ENCODE measurements around the gene CRTC1. TPM values are rescaled to one million over a fixed set of nuclear protein-coding genes. Genes with fewer than 3 reads are reported as not detected.

Gene CRTC1
- total and polyA plus RNA-seq, 9 of the 15 experiments (the other 6 are each of a cell fraction or from before 2014, with no cell fraction given) = 0.25 to 3.8 (median 1.2) TPM; not detected in 2

DNA sequence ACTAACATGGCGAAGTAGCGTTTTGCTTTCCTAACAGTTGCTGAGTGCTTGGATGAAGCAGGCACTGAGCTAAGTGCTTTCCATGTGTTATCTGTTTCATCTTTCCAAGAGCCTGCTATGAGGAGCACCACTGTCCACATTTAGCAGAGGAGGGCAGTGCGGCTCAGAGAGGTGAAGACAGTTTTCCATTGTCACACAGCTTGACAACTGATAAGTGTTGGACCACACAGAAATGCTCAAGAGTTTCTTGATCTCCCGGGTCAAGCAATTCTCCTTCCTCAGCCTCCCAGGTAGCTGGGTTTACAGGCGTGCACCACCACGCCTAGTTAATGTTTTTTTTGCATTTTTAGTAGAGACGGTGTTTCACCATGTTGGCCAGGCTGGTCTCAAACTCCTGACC is 6.8 kb upstream of the CRTC1 start:
- Histone ChIP-seq H3K9me1 (ENCODE audit: control insufficient read depth, insufficient read depth, low read length) (no peaks in the 10 kb centered on the region), H4K20me1 (replicated peaks; ENCODE audit: control insufficient read depth, insufficient read depth, low read length) (no peaks in the 10 kb centered on the region), H3K4me1 (replicated peaks in 1 of 2; ENCODE audit: control insufficient read depth in 2 of 2, insufficient read depth in 2 of 2, low read length in 2 of 2) (peaks cover 7 to 19% of the 10 kb centered on the region in 2 experiments; a peak in 3 of 5 replicates), H3K4me3 (no peak overlapping the region), H3K27ac (ENCODE audit: extremely low read depth, low read depth, low read length) (no peak overlapping the region), H3K9me3 (replicated peaks; ENCODE audit: control insufficient read depth, insufficient read depth, low read depth, low read length) (peaks cover 4% of the 10 kb centered on the region), H3K9ac (ENCODE audit: insufficient read depth in 1 of 2, low read depth in 2 of 2, low read length in 2 of 2) (no peak overlapping the region; a peak in 1 of 4 replicates), H3K4me2 (ENCODE audit: insufficient read depth, low read length) (no peak overlapping the region), H2AFZ (ENCODE audit: low read depth, low read length) (no peak overlapping the region), H3K36me3 (ENCODE audit: control insufficient read depth, insufficient read depth, low read length) (no peaks in the 10 kb centered on the region), H3K79me2 (ENCODE audit: control insufficient read depth, insufficient read depth, low read length) (no peaks in the 10 kb centered on the region), H3K27me3 (ENCODE audit: control insufficient read depth in 2 of 2, insufficient read depth in 2 of 2, low read length in 2 of 2) (no peaks in the 10 kb centered on the region)
- DNase-seq (ENCODE audit: extremely low read depth in 1 of 4, low spot score in 3 of 4) (no peak), ATAC-seq (no peak), FAIRE-seq (peak; percentile 44)
- in situ Hi-C loops (cut with MboI) (loop anchor here (5.0 kb wide), 1 partner anchor 209 kb away; no protein-coding TSS in a partner anchor), intact Hi-C loops (cut with micrococcal nuclease) (loop anchor here (5.0 kb wide), 3 partner anchors 84 to 209 kb away; partner anchors contain the start of gene FKBP8)
- CTCF ChIA-PET (ENCODE audit: low intra/inter-chr PET ratio) = no interaction called here
- BruUV-seq (replicated peaks) = no TSS peak
- WGBS (ENCODE audit: insufficient coverage, low coverage, missing lambda C conversion rate) = 78% methylated on average over 7 of the region's 7 CpGs
- POLR2A ChIA-PET = no interaction called here
- TF ChIP-seq EHMT2 (IDR thresholded peaks at IDR 0.05) (no peak), PPARD (CRISPR knock-in tag; IDR thresholded peaks at IDR 0.05) (no peak), FOXJ2 (tag; IDR thresholded peaks at IDR 0.05) (no peak), TEAD2 (tag; IDR thresholded peaks at IDR 0.05) (no peak), ZNF134 (CRISPR knock-in tag; conservative IDR thresholded peaks at IDR 0.05) (peak; percentile 82), ZNF785 (CRISPR knock-in tag; IDR thresholded peaks at IDR 0.05) (no peak), ZNF561 (CRISPR knock-in tag; conservative IDR thresholded peaks at IDR 0.05) (no peak)
- TF ChIP-seq, protein P1, sequence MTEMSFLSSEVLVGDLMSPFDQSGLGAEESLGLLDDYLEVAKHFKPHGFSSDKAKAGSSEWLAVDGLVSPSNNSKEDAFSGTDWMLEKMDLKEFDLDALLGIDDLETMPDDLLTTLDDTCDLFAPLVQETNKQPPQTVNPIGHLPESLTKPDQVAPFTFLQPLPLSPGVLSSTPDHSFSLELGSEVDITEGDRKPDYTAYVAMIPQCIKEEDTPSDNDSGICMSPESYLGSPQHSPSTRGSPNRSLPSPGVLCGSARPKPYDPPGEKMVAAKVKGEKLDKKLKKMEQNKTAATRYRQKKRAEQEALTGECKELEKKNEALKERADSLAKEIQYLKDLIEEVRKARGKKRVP (CRISPR knock-in tag; IDR thresholded peaks at IDR 0.05) = no peak
- TF ChIP-seq, protein P2, sequence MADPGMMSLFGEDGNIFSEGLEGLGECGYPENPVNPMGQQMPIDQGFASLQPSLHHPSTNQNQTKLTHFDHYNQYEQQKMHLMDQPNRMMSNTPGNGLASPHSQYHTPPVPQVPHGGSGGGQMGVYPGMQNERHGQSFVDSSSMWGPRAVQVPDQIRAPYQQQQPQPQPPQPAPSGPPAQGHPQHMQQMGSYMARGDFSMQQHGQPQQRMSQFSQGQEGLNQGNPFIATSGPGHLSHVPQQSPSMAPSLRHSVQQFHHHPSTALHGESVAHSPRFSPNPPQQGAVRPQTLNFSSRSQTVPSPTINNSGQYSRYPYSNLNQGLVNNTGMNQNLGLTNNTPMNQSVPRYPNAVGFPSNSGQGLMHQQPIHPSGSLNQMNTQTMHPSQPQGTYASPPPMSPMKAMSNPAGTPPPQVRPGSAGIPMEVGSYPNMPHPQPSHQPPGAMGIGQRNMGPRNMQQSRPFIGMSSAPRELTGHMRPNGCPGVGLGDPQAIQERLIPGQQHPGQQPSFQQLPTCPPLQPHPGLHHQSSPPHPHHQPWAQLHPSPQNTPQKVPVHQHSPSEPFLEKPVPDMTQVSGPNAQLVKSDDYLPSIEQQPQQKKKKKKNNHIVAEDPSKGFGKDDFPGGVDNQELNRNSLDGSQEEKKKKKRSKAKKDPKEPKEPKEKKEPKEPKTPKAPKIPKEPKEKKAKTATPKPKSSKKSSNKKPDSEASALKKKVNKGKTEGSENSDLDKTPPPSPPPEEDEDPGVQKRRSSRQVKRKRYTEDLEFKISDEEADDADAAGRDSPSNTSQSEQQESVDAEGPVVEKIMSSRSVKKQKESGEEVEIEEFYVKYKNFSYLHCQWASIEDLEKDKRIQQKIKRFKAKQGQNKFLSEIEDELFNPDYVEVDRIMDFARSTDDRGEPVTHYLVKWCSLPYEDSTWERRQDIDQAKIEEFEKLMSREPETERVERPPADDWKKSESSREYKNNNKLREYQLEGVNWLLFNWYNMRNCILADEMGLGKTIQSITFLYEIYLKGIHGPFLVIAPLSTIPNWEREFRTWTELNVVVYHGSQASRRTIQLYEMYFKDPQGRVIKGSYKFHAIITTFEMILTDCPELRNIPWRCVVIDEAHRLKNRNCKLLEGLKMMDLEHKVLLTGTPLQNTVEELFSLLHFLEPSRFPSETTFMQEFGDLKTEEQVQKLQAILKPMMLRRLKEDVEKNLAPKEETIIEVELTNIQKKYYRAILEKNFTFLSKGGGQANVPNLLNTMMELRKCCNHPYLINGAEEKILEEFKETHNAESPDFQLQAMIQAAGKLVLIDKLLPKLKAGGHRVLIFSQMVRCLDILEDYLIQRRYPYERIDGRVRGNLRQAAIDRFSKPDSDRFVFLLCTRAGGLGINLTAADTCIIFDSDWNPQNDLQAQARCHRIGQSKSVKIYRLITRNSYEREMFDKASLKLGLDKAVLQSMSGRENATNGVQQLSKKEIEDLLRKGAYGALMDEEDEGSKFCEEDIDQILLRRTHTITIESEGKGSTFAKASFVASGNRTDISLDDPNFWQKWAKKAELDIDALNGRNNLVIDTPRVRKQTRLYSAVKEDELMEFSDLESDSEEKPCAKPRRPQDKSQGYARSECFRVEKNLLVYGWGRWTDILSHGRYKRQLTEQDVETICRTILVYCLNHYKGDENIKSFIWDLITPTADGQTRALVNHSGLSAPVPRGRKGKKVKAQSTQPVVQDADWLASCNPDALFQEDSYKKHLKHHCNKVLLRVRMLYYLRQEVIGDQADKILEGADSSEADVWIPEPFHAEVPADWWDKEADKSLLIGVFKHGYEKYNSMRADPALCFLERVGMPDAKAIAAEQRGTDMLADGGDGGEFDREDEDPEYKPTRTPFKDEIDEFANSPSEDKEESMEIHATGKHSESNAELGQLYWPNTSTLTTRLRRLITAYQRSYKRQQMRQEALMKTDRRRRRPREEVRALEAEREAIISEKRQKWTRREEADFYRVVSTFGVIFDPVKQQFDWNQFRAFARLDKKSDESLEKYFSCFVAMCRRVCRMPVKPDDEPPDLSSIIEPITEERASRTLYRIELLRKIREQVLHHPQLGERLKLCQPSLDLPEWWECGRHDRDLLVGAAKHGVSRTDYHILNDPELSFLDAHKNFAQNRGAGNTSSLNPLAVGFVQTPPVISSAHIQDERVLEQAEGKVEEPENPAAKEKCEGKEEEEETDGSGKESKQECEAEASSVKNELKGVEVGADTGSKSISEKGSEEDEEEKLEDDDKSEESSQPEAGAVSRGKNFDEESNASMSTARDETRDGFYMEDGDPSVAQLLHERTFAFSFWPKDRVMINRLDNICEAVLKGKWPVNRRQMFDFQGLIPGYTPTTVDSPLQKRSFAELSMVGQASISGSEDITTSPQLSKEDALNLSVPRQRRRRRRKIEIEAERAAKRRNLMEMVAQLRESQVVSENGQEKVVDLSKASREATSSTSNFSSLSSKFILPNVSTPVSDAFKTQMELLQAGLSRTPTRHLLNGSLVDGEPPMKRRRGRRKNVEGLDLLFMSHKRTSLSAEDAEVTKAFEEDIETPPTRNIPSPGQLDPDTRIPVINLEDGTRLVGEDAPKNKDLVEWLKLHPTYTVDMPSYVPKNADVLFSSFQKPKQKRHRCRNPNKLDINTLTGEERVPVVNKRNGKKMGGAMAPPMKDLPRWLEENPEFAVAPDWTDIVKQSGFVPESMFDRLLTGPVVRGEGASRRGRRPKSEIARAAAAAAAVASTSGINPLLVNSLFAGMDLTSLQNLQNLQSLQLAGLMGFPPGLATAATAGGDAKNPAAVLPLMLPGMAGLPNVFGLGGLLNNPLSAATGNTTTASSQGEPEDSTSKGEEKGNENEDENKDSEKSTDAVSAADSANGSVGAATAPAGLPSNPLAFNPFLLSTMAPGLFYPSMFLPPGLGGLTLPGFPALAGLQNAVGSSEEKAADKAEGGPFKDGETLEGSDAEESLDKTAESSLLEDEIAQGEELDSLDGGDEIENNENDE (IDR thresholded peaks at IDR 0.05; ENCODE audit: low read depth, low read length) = no peak

Measured in K562 (cell line).